Cardiac fibroblast (primary cell): Measurements from ENCODE around the gene FOXF1.

Source experiments
- DNase-seq, 2 donors: peaks; one replicate each; pipeline versions ENCODE4 v3.0.0 to v3.0.0-alpha.2; 2010; ENCODE audit warnings: low read depth in 2 of 2
- H3K4me3 ChIP-seq, 2 donors: replicated peaks in 1 of 2; 1 replicate in 1 of 2; 2 replicates in 1 of 2; pipeline ENCODE4 v1.5.1; 2011; ENCODE audit warnings: low read depth in 2 of 2, low read length in 2 of 2, mild to moderate bottlenecking in 2 of 2, moderate library complexity in 1 of 2
- CTCF ChIP-seq: IDR thresholded peaks from one replicate; pipeline ENCODE4 v1.5.1; 2011; ENCODE audit warnings: low read depth, mild to moderate bottlenecking, low read length, inconsistent platforms

Gene FOXF1

DNA sequence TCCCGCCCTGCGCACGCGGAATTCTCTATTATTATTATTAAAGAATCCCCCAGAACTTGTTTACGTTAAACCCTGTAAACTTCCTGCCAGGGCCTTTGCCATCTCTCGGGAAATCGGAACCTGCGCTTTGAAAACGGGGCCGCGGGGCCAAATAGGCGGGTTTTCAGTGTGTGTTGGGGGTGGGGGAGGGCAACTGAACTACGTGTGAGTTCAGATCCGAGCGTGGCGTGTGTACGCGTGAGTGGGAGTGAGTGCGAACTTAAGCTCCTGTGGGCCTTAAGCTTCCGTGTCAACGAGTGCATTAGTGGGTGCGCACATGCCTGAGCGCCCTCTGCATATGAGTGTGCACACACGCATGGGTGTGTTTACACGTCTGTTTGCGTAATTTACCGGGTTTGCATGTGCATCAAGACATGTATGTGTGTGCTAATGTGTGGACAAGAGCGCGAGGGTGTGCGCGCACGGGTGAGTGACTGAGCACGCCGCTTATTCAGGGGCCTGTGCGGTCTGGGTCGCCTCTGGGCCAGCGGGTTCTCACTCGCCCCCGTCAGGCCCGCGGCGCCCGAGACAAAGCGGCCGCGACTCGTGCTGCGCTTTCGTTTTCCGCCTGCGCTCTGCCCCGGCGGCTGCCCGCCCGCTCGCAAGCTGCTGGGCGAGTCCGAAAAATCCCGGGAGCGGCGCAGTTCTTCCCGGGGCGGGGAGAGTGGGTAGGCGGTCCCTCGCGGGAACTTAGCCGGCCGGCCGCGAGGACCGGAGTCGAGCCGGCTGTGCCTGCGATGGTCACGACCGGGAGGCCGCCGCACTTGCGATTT is 1.2 kb upstream of the FOXF1 start:
- DNase-seq, result peak; percentile 68 to 73
- H3K4me3 ChIP-seq, result peak overlapping the region; percentile 43 to 49
- TF ChIP-seq CTCF, result no peak

- DNase-seq, result peak; percentile 40 to 59
- H3K4me3 ChIP-seq, result peak overlapping the region; percentile 43 to 49
Observed at GRCh38 chr16:86509759-86510464, 415 bp upstream of the FOXF1 start.

GRCh38 chr16:86511317-86512161 is 1.2 kb downstream of the FOXF1 start:
- DNase-seq, result no peak
- no peak for TF ChIP-seq CTCF
- peak overlapping the region; percentile 18 to 34 for H3K4me3 ChIP-seq

More at GRCh38 chr16:86509759-86510464, 415 bp upstream of the FOXF1 start:
- TF ChIP-seq CTCF, result no peak

- H3K4me3 ChIP-seq, result peak overlapping the region in 1 of 2 donors; percentile 14
- DNase-seq, result no peak
Observed at GRCh38 chr16:86512301-86512859, 2.1 kb downstream of the FOXF1 start.

DNA sequence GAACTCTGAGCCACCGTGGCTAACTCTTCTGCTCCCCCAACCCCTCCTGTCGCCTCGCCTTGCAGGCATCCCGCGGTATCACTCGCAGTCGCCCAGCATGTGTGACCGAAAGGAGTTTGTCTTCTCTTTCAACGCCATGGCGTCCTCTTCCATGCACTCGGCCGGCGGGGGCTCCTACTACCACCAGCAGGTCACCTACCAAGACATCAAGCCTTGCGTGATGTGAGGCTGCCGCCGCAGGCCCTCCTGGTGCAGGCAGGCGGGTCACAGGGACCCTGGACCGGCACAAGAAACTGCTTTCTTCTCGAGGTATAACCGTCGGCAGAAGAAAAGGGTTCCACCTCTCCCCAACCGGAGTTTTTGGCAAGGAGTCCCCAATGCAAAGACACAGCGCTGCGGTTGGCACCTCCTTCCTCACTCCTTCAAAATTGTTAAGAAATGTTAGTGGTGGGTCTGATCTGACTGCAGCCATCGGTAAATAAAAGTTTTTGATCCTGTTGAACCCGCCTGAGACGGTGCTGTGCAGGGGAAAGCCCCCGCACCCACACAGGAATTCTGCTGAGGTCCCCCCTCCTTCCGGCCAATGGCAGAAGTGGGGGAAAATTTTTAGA is 2.6 kb downstream of the FOXF1 start:
- no peak for DNase-seq
- TF ChIP-seq CTCF, result no peak
- peak overlapping the region in 1 of 2 donors; percentile 6 for H3K4me3 ChIP-seq

More at GRCh38 chr16:86512301-86512859, 2.1 kb downstream of the FOXF1 start:
- TF ChIP-seq CTCF, result no peak
